NCI-H2196 treated with DMSO at 0.1 percent for 48 hours (cell line): ENCODE data around the gene PRMT1.
"Not testable (repeated sequence)": the region's sequence is repeated elsewhere in the genome, so short reads cannot be mapped to it uniquely, and the experiment has no call there.

Experiments used
- DNase-seq: peaks from one replicate; lab custom pipeline; 2025; ENCODE audit not compliant: unreplicated experiment; lab: John Stamatoyannopoulos, UW

Gene PRMT1

GRCh38 chr19:49677231-49677900 is at the start of gene PRMT1:
Gene PRMT1, plus strand, starts transcription at chr19:49677271. Its CDS starts 10 bp downstream, at chr19:49677281.
- DNase-seq, result no peak

GRCh38 chr19:49629659-49630058 is 47.4 kb upstream of the PRMT1 start:
- DNase-seq, result no peak

- no peak for DNase-seq
Measured at GRCh38 chr19:49631014-49631588, 46.0 kb upstream of the PRMT1 start.

GRCh38 chr19:49631610-49632192 is 45.4 kb upstream of the PRMT1 start:
- DNase-seq, result no peak

- no peak for DNase-seq
Measured at GRCh38 chr19:49632576-49632975, 44.5 kb upstream of the PRMT1 start.

GRCh38 chr19:49633273-49633672 is 43.8 kb upstream of the PRMT1 start:
- not testable (repeated sequence) for DNase-seq

GRCh38 chr19:49635530-49636232 is 41.4 kb upstream of the PRMT1 start:
- DNase-seq, result no peak

- DNase-seq, result no peak
Measured at GRCh38 chr19:49636233-49636932, 40.7 kb upstream of the PRMT1 start.

- no peak for DNase-seq
Measured at GRCh38 chr19:49637821-49638738, 39.0 kb upstream of the PRMT1 start.

GRCh38 chr19:49639401-49640112 is 37.5 kb upstream of the PRMT1 start:
- no peak for DNase-seq

GRCh38 chr19:49640113-49640898 is 36.8 kb upstream of the PRMT1 start, which contains the start of gene RRAS:
Gene RRAS, minus strand, starts transcription at chr19:49640143. Its CDS starts 45 bp downstream, at chr19:49640098.
- DNase-seq, result peak; percentile 100

GRCh38 chr19:49641688-49642491 is 35.2 kb upstream of the PRMT1 start, which contains the start of gene SCAF1:
Gene SCAF1, plus strand, starts transcription at chr19:49642209. Its CDS starts 2,818 bp downstream, at chr19:49645027.
- peak; percentile 98 for DNase-seq

GRCh38 chr19:49642492-49643035 is 34.5 kb upstream of the PRMT1 start:
- no peak for DNase-seq

GRCh38 chr19:49643466-49643865 is 33.6 kb upstream of the PRMT1 start:
- DNase-seq, result no peak

GRCh38 chr19:49645592-49645991 is 31.5 kb upstream of the PRMT1 start:
- no peak for DNase-seq

GRCh38 chr19:49645995-49646394 is 31.1 kb upstream of the PRMT1 start:
- DNase-seq, result no peak

- DNase-seq, result no peak
Measured at GRCh38 chr19:49646586-49646985, 30.5 kb upstream of the PRMT1 start.
